ENCODE results near the gene ABCC1. TPM values are rescaled to one million over a fixed set of nuclear protein-coding genes. Genes with fewer than 3 reads are reported as not detected.

The ABCC1 gene
- total and polyA plus RNA-seq, 4 donors: 12.4 to 41.5 (median 31.3) TPM

DNA sequence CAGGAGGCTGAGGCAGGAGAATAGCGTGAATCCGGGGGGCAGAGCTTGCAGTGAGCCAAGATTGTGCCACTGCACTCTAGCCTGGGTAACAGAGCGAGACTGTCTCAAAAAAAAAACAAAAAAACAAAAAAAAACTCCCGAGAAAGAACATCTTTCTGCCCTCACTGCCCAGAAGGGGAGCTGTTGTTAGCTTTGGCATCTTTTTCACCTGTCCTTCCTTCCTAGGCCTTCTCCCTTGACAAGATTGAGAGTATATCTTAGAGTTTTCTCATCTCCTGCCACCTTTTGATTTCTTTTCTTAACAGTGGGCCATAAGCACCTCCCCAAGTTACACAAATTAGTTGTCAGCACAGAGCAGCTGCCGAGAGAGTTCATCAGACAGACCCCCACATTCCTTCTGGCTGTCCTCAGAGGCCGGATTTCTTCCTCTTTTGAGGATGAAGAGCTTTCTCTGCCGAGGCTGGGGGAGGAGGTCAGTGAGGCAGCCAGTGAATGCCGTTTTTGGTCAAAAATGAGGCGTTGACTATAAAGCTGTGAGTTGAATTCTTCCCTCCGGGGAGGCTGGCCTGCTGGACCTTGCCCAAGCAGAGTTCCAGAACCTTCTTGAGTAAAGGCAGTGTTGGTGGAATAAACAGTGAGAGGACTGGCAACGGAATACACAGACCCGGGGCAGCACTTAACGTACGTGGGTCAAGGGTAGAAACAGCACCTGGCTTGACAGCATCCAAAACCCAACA, 146.9 kb downstream of the ABCC1 start:
- DNase-seq: peak; percentile 63 to 81 (median 68)
- 47 to 59% methylated on average over 14 of the region's 14 CpGs for WGBS, 2 donors
- no peak for ATAC-seq (ENCODE audit: insufficient read depth, low FRiP score)
- Histone ChIP-seq H3K9ac (ENCODE audit: insufficient read depth in 1 of 2, low read length in 2 of 2) (peak overlapping the region in 1 of 2 donors; percentile 8), H3K4me3 (no peak overlapping the region), H3K27me3 (ENCODE audit: control insufficient read depth in 3 of 3, insufficient read depth in 3 of 3, low read length in 2 of 3) (no peaks in the 10 kb centered on the region), H3K4me1 (ENCODE audit: control insufficient read depth in 5 of 5, insufficient read depth in 5 of 5, low read length in 5 of 5) (peaks cover 0 to 31% (median 19%) of the 10 kb centered on the region in 5 donors), H3K9me3 (ENCODE audit: control insufficient read depth in 4 of 4, insufficient read depth in 3 of 4, low read length in 3 of 4) (no peaks in the 10 kb centered on the region), H3K36me3 (ENCODE audit: control insufficient read depth in 4 of 4, insufficient read depth in 4 of 4, low read length in 4 of 4) (peaks cover 0 to 14% (median 2%) of the 10 kb centered on the region in 4 donors), H3K27ac (ENCODE audit: low read depth in 1 of 2, low read length in 1 of 2) (peak overlapping the region in 1 of 2 donors; percentile 40)
- TF ChIP-seq, protein P1, sequence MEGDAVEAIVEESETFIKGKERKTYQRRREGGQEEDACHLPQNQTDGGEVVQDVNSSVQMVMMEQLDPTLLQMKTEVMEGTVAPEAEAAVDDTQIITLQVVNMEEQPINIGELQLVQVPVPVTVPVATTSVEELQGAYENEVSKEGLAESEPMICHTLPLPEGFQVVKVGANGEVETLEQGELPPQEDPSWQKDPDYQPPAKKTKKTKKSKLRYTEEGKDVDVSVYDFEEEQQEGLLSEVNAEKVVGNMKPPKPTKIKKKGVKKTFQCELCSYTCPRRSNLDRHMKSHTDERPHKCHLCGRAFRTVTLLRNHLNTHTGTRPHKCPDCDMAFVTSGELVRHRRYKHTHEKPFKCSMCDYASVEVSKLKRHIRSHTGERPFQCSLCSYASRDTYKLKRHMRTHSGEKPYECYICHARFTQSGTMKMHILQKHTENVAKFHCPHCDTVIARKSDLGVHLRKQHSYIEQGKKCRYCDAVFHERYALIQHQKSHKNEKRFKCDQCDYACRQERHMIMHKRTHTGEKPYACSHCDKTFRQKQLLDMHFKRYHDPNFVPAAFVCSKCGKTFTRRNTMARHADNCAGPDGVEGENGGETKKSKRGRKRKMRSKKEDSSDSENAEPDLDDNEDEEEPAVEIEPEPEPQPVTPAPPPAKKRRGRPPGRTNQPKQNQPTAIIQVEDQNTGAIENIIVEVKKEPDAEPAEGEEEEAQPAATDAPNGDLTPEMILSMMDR (IDR thresholded peaks at IDR 0.05; ENCODE audit: control extremely low read depth, extremely low read depth): no peak

- peak overlapping the region in 1 of 2 donors; percentile 8 for H3K9ac ChIP-seq (ENCODE audit: insufficient read depth in 1 of 2, low read length in 2 of 2)
- H3K4me1 ChIP-seq (ENCODE audit: control insufficient read depth in 5 of 5, insufficient read depth in 5 of 5, low read length in 5 of 5): peaks cover 0 to 31% (median 19%) of the 10 kb centered on the region in 5 donors
- H3K27me3 ChIP-seq (ENCODE audit: control insufficient read depth in 3 of 3, insufficient read depth in 3 of 3, low read length in 2 of 3): no peaks in the 10 kb centered on the region
- no peaks in the 10 kb centered on the region for H3K9me3 ChIP-seq (ENCODE audit: control insufficient read depth in 4 of 4, insufficient read depth in 3 of 4, low read length in 3 of 4)
- WGBS, 2 donors: 64 to 82% methylated on average over 3 of the region's 3 CpGs
- peaks cover 0 to 8% (median 2%) of the 10 kb centered on the region in 4 donors for H3K36me3 ChIP-seq (ENCODE audit: control insufficient read depth in 4 of 4, insufficient read depth in 4 of 4, low read length in 4 of 4)
- H3K27ac ChIP-seq (ENCODE audit: low read depth in 1 of 2, low read length in 1 of 2): peak overlapping the region in 1 of 2 donors; percentile 3
- DNase-seq (no peak), ATAC-seq (ENCODE audit: insufficient read depth, low FRiP score) (no peak)
- TF ChIP-seq, protein P1 (IDR thresholded peaks at IDR 0.05; ENCODE audit: control extremely low read depth, extremely low read depth): no peak
- no peak overlapping the region for H3K4me3 ChIP-seq
These were observed 147.4 kb downstream of the ABCC1 start for GRCh38 chr16:16096858-16097213.

DNA sequence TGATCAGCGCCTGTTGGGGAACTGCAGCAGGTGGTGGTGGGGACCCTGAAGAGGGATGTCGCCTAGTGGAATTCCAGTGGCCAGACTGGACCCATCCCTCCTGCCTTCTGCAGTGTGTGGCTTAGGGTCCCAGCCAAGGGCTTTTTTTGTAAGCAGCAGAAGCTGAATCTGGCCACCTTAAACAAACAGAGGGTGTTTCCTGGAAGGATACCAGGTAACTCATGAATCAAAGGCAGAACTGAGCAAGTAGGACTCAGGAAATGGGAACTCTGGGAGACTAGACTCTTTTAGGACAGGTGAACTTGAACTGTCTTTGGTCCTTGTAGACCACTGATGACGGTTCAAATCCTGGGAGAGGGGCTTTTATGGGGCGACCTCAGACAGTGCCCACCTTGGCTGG, 149.9 kb downstream of the ABCC1 start:
- Histone ChIP-seq H3K27me3 (ENCODE audit: control insufficient read depth in 3 of 3, insufficient read depth in 3 of 3, low read length in 2 of 3) (no peaks in the 10 kb centered on the region), H3K9ac (ENCODE audit: insufficient read depth in 1 of 2, low read length in 2 of 2) (no peak overlapping the region), H3K36me3 (ENCODE audit: control insufficient read depth in 4 of 4, insufficient read depth in 4 of 4, low read length in 4 of 4) (peaks cover 0 to 27% (median 7%) of the 10 kb centered on the region in 4 donors), H3K4me3 (no peak overlapping the region), H3K27ac (ENCODE audit: low read depth in 1 of 2, low read length in 1 of 2) (no peak overlapping the region), H3K4me1 (ENCODE audit: control insufficient read depth in 5 of 5, insufficient read depth in 5 of 5, low read length in 5 of 5) (peaks cover 0 to 17% (median 9%) of the 10 kb centered on the region in 5 donors), H3K9me3 (ENCODE audit: control insufficient read depth in 4 of 4, insufficient read depth in 3 of 4, low read length in 3 of 4) (no peaks in the 10 kb centered on the region)
- DNase-seq: no peak
- no peak for ATAC-seq (ENCODE audit: insufficient read depth, low FRiP score)
- TF ChIP-seq, protein P1 (IDR thresholded peaks at IDR 0.05; ENCODE audit: control extremely low read depth, extremely low read depth): no peak
- 98 to 99% methylated on average over 4 of the region's 4 CpGs for WGBS, 2 donors

Measured in lung (tissue), 12 donors.